Adrenal gland (tissue), 5 donors: ENCODE measurements around the gene ZNF436.
"Not testable (repeated sequence)": the region's sequence is repeated elsewhere in the genome, so short reads cannot be mapped to it uniquely, and the experiment has no call there.

Experiments used
- POLR2A ChIP-seq, 2 donors: fragments of 450-650 bp; IDR thresholded peaks; one replicate each; pipeline ENCODE4 v1.6.1; 2017; ENCODE audit warnings: antibody characterized with exemption in 2 of 2, mild to moderate bottlenecking in 2 of 2, moderate library complexity in 1 of 2
- TF ChIP-seq, protein P1 (sequence below), 6 experiments: fragments of 450-650 bp in 4 of 6; fragments of 200-600 bp in 2 of 6; sonication (generic) in 1 of 6; IDR thresholded peaks; 1 replicate in 5 of 6; 2 replicates in 1 of 6; pipeline versions ENCODE4 v1.5.1 to v1.8.0; 2016 to 2021; ENCODE audit warnings: antibody characterized with exemption in 6 of 6, mild to moderate bottlenecking in 2 of 6, moderate library complexity in 1 of 6
- donor health status: DM: no; HTN: no; CAD: no.

DNA sequence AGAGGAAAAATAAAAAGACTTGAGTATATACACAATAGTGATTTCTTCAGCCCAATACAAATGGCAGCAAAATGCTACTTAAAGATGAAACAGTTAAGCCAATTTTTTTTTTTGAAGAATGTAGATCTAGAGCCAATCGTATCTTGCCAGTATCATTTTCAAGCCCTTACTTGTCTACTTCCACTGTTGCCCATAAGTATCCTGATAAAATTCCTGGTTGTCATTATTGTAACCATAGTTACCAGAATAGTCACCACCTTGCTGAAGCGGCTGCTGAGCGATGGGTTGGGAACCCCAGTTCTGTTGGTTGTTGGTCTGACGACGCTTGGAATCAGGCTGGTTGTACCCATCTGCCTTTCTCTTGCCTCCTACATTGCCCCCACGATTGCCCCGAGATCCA, 59.4 kb downstream of the ZNF436 start:
- TF ChIP-seq, protein P1, sequence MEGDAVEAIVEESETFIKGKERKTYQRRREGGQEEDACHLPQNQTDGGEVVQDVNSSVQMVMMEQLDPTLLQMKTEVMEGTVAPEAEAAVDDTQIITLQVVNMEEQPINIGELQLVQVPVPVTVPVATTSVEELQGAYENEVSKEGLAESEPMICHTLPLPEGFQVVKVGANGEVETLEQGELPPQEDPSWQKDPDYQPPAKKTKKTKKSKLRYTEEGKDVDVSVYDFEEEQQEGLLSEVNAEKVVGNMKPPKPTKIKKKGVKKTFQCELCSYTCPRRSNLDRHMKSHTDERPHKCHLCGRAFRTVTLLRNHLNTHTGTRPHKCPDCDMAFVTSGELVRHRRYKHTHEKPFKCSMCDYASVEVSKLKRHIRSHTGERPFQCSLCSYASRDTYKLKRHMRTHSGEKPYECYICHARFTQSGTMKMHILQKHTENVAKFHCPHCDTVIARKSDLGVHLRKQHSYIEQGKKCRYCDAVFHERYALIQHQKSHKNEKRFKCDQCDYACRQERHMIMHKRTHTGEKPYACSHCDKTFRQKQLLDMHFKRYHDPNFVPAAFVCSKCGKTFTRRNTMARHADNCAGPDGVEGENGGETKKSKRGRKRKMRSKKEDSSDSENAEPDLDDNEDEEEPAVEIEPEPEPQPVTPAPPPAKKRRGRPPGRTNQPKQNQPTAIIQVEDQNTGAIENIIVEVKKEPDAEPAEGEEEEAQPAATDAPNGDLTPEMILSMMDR (IDR thresholded peaks at IDR 0.05) = not testable (repeated sequence)
- TF ChIP-seq POLR2A (IDR thresholded peaks at IDR 0.05) = not testable (repeated sequence)
